ENCODE data around the gene CD2AP.

DNA sequence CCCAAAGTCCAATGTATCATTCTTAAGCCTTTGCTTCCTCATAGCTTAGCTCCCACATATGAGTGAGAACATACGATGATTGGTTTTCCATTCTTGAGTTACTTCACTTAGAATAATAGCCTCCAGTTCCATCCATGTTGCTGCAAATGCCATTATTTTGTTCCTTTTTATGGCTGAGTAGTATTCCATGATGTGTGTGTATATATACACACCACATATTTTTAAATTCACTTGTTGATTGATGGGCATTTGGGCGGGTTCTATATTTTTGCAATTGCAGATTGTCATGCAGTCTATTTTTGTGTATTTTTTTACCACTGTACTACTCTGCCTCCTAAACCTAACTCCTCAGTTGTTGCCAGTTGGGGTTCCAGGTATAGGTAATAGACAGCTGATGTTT lies 74.7 kb downstream of the CD2AP start:
- TF ChIP-seq EZH2 (optimal IDR thresholded peaks at IDR 0.05; ENCODE audit: low read depth, low read length), result no peak
- TF ChIP-seq, protein P1, sequence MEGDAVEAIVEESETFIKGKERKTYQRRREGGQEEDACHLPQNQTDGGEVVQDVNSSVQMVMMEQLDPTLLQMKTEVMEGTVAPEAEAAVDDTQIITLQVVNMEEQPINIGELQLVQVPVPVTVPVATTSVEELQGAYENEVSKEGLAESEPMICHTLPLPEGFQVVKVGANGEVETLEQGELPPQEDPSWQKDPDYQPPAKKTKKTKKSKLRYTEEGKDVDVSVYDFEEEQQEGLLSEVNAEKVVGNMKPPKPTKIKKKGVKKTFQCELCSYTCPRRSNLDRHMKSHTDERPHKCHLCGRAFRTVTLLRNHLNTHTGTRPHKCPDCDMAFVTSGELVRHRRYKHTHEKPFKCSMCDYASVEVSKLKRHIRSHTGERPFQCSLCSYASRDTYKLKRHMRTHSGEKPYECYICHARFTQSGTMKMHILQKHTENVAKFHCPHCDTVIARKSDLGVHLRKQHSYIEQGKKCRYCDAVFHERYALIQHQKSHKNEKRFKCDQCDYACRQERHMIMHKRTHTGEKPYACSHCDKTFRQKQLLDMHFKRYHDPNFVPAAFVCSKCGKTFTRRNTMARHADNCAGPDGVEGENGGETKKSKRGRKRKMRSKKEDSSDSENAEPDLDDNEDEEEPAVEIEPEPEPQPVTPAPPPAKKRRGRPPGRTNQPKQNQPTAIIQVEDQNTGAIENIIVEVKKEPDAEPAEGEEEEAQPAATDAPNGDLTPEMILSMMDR (IDR thresholded peaks at IDR 0.05; ENCODE audit: low read length), result no peak
